GM10248 (cell line): Measurements from ENCODE around the gene FAM229A.

Source experiments
- CTCF ChIA-PET: fragments of 300-600 bp; sonication (Branson Sonifier 250); formaldehyde crosslinking; extraction: SDS; loops from one replicate; lab custom pipeline; 2021; ENCODE audit warnings: antibody characterized with exemption; lab: Yijun Ruan, JAX
- POLR2A ChIA-PET: fragments of 350-650 bp; sonication (Branson Sonifier 250); formaldehyde crosslinking; extraction: SDS; loops from one replicate; lab custom pipeline; 2020; ENCODE audit warnings: antibody characterized with exemption; lab: Yijun Ruan, JAX
- DNase-seq: peaks from one replicate; pipeline ENCODE4 v3.0.0; 2012; ENCODE audit errors: extremely low spot score
- CTCF ChIP-seq: IDR thresholded peaks from 2 replicates; pipeline ENCODE4 v1.5.1; 2012; ENCODE audit warnings: mild to moderate bottlenecking, low read depth; ENCODE audit errors: extremely low read depth, missing control alignments, control extremely low read depth

Gene FAM229A

GRCh38 chr1:32337855-32338636 is 24.2 kb downstream of the FAM229A start:
- CTCF ChIA-PET, result interaction anchor here (0.6 to 2.3 kb wide), 7 partner anchors 10 to 90 kb away, joined by 3 to 11 read pairs (median 5); no protein-coding TSS in a partner anchor
- no peak for DNase-seq
- no peak for TF ChIP-seq CTCF
- POLR2A ChIA-PET, result interaction anchor here (1.0 to 2.9 kb wide), 4 partner anchors 10 to 141 kb away, joined by 4 to 92 read pairs (median 39); no protein-coding TSS in a partner anchor

- TF ChIP-seq CTCF, result no peak
- peak; percentile 84 for DNase-seq
- ChIA-PET CTCF (interaction anchor here (0.8 to 2.3 kb wide), 11 partner anchors 8 to 89 kb away, joined by 3 to 11 read pairs (median 4); no protein-coding TSS in a partner anchor), POLR2A (interaction anchor here (1.0 to 2.9 kb wide), 13 partner anchors 9 to 324 kb away, joined by 3 to 92 read pairs (median 9); partner anchors contain the start of genes BSDC1 and KHDRBS1)
Observed at GRCh38 chr1:32336963-32337675, 25.2 kb downstream of the FAM229A start.

GRCh38 chr1:32336591-32336932 is 25.7 kb downstream of the FAM229A start:
- ChIA-PET CTCF (interaction anchor here (0.8 to 2.3 kb wide), 15 partner anchors 8 to 94 kb away, joined by 3 to 11 read pairs (median 4); partner anchors contain the start of gene BSDC1), POLR2A (interaction anchor here (0.6 to 2.9 kb wide), 64 partner anchors 9 to 648 kb away, joined by 3 to 92 read pairs (median 5); partner anchors contain the start of genes BSDC1, CCDC28B, HDAC1 and IQCC)

GRCh38 chr1:32335790-32336590 is 26.3 kb downstream of the FAM229A start, which contains the start of gene MARCKSL1:
Gene MARCKSL1, minus strand, starts transcription at chr1:32336233. Its CDS starts 200 bp downstream, at chr1:32336033.
- CTCF ChIA-PET, result interaction anchor here (0.7 to 2.3 kb wide), 14 partner anchors 8 to 93 kb away, joined by 3 to 11 read pairs (median 4); partner anchors contain the start of gene BSDC1
- no peak for TF ChIP-seq CTCF
- POLR2A ChIA-PET, result interaction anchor here (0.6 to 2.9 kb wide), 70 partner anchors 10 to 649 kb away, joined by 3 to 92 read pairs (median 5); partner anchors contain the start of genes BSDC1, CCDC28B, HDAC1 and IQCC
- DNase-seq, result peak; percentile 86

More at GRCh38 chr1:32336591-32336932, 25.7 kb downstream of the FAM229A start:
- DNase-seq, result no peak
- no peak for TF ChIP-seq CTCF

- ChIA-PET POLR2A (interaction anchor here (0.5 to 2.9 kb wide), 39 partner anchors 10 to 617 kb away, joined by 3 to 92 read pairs (median 6); partner anchors contain the start of genes BSDC1, CCDC28B, HDAC1 and IQCC), CTCF (interaction anchor here (0.7 to 2.3 kb wide), 8 partner anchors 14 to 92 kb away, joined by 3 to 11 read pairs (median 4); partner anchors contain the start of gene BSDC1)
- peak; percentile 7 for TF ChIP-seq CTCF
- DNase-seq, result no peak
Observed at GRCh38 chr1:32335535-32335789, 26.8 kb downstream of the FAM229A start.
